ENCODE measurements around the gene ALPG.
"Not testable (repeated sequence)": the region's sequence is repeated elsewhere in the genome, so short reads cannot be mapped to it uniquely, and the experiment has no call there.

Gene ALPG

GRCh38 chr2:232405943-232406510, 617 bp upstream of the ALPG start:
- no peaks in the 10 kb centered on the region for H3K9me3 Mint-ChIP-seq
- no peak overlapping the region for H3K27ac Mint-ChIP-seq
- DNase-seq (no peak), ATAC-seq (no peak)
- no peaks in the 10 kb centered on the region for H3K4me1 Mint-ChIP-seq
- H3K4me3 Mint-ChIP-seq: no peak overlapping the region
- H3K27me3 Mint-ChIP-seq: peaks cover 14% of the 10 kb centered on the region

GRCh38 chr2:232407428-232408150, 945 bp downstream of the ALPG start:
- peaks cover 28% of the 10 kb centered on the region for H3K27me3 Mint-ChIP-seq

DNA sequence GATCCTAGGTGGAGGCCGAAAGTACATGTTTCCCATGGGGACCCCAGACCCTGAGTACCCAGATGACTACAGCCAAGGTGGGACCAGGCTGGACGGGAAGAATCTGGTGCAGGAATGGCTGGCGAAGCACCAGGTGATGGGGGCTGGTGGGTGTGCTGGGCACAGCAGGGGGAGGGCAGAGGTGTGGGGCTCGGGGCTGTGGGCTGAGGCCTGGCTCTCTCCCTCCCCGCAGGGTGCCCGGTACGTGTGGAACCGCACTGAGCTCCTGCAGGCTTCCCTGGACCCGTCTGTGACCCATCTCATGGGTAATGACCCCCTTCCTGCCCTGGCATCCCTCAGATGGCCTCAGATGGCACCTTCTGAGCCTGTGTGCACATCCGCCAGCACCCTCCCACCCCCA, 1.6 kb downstream of the ALPG start:
- H3K27ac Mint-ChIP-seq, ATAC-seq, H3K9me3 Mint-ChIP-seq, DNase-seq, H3K4me3 Mint-ChIP-seq: not testable (repeated sequence)
- peaks cover 35% of the 10 kb centered on the region for H3K27me3 Mint-ChIP-seq
- peaks cover 10% of the 10 kb centered on the region for H3K4me1 Mint-ChIP-seq

More at GRCh38 chr2:232407428-232408150, 945 bp downstream of the ALPG start:
- not testable (repeated sequence) for H3K9me3 Mint-ChIP-seq, H3K27ac Mint-ChIP-seq, ATAC-seq, DNase-seq, H3K4me3 Mint-ChIP-seq, H3K4me1 Mint-ChIP-seq

GRCh38 chr2:232409617-232410016, 3.0 kb downstream of the ALPG start:
- not testable (repeated sequence) for DNase-seq, H3K4me3 Mint-ChIP-seq, H3K9me3 Mint-ChIP-seq, H3K27ac Mint-ChIP-seq
- peak; percentile 62 for ATAC-seq
- H3K4me1 Mint-ChIP-seq: peaks cover 19% of the 10 kb centered on the region
- peaks cover 48% of the 10 kb centered on the region for H3K27me3 Mint-ChIP-seq

DNA sequence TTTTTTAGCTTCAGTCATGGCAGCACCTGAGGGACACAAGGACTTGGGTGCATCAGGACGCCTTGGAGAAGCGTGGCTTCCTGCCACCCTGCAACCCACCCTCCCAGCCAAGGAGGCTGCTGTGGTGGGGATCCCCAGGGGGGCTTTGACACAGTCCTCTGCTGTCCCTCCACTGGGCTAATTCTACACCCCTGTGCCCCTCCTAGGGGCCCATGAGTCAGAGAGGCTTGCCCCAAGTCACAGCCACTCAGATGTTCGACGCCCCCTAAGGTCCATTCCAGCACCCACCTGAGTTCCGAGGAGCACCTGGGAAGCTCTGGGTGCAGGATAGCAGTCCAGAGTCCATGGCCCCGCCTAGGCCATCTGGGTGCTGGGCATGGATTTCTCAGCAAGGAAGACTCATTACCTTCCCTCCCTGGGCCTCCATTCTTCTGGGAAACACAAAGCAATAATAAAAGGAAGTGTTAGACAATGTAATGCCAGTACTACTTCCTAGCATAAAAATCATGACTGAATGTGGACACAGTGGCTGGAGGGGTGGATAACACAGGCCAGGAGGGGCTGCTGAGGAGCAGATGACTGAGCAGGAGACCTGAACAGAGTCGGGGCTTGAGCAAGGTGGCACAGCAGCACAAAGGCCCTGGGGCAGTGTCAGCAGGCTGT, 3.7 kb downstream of the ALPG start:
- no peak for ATAC-seq
- no peak overlapping the region for H3K4me3 Mint-ChIP-seq
- no peaks in the 10 kb centered on the region for H3K9me3 Mint-ChIP-seq
- H3K27me3 Mint-ChIP-seq: peaks cover 55% of the 10 kb centered on the region
- DNase-seq: no peak
- H3K4me1 Mint-ChIP-seq: peaks cover 19% of the 10 kb centered on the region
- H3K27ac Mint-ChIP-seq: no peak overlapping the region

DNA sequence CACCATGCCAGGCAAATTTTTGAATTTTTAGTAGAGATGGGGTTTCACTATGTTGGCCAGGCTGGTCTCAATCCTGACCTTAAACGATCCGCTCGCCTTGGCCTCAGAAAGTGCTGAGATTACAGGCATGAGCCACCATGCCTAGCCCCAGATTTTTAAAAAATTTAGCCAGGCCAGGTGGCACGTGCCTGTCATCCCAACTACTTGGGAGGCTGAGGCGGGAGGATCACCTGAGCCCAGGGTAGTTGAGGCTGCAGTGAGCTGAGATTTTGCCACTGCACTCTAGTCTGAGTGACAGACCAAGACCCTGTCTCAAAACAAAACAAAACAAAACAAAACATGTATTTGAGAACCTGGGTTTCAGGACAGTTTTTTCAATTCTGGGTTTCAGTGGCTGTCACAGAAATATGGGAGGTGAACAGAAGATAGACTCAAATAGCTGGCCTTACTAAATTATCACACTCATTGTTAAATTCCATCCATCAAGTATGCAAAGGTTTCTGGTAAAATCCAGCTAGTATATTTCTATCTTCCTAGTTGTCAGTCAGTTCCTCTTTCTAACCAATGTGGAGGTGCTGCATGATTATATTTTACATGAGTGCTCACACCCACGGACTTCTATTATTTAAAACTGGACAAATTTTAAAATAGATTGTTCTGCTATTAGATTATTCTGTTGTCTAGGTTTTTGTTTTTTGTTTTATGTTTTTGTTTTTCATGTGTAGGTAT, 5.4 kb downstream of the ALPG start:
- Mint-ChIP-seq H3K4me1 (peaks cover 19% of the 10 kb centered on the region), H3K4me3 (no peak overlapping the region), H3K9me3 (no peaks in the 10 kb centered on the region), H3K27ac (no peak overlapping the region), H3K27me3 (peaks cover 69% of the 10 kb centered on the region)
- no peak for DNase-seq
- no peak for ATAC-seq

DNA sequence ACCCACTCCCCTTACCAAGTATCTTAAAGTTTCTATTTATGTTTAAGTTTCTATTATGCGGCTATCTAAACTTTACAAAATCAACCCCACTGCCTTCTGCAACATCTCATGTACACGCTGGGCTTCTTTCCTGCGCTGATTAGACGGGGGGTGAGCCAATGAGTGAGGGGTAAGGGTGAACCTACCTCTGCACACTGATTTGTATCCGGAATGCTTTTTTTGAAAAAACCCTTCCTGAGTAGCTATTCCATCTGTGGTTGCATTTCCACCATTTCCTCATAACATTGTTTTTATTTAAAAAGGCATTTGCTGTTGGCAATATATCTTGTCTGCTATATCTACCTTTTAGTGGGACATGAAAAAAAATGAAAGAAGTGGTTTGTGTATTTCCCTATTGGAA, 6.3 kb downstream of the ALPG start:
- Mint-ChIP-seq H3K27me3 (peaks cover 76% of the 10 kb centered on the region), H3K4me1 (peaks cover 19% of the 10 kb centered on the region), H3K9me3 (no peaks in the 10 kb centered on the region), H3K27ac (no peak overlapping the region), H3K4me3 (peak overlapping the region in 1 of 2 donors; percentile 51)
- ATAC-seq (no peak), DNase-seq (no peak)

DNA sequence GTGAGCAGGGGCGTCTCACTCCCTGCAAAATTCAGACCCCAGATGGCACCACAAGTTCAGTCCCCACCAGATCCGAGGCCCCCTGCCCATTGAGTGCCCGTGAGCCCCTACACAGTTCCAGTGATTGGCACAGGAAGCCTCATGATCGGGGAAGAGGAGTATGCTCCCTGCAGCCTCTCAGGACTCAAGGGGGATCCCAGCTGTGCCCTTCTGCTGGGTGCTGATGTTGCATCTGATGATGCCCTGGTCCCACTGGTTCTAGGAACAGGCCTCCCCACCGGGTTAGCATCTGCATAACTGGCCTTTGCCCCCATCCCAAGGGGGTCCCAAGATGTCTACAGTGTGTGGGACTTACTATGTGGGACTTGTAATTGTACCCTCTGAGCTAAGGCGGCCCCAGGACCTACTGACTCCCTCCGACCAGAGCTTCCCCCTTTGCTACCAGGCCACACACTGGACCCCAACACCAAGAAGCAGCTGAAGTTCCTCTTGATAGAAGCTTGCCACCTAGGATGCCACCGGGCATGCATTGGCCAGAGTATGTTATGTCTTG, 8.6 kb downstream of the ALPG start:
- no peak overlapping the region for H3K4me3 Mint-ChIP-seq
- no peaks in the 10 kb centered on the region for H3K9me3 Mint-ChIP-seq

DNA sequence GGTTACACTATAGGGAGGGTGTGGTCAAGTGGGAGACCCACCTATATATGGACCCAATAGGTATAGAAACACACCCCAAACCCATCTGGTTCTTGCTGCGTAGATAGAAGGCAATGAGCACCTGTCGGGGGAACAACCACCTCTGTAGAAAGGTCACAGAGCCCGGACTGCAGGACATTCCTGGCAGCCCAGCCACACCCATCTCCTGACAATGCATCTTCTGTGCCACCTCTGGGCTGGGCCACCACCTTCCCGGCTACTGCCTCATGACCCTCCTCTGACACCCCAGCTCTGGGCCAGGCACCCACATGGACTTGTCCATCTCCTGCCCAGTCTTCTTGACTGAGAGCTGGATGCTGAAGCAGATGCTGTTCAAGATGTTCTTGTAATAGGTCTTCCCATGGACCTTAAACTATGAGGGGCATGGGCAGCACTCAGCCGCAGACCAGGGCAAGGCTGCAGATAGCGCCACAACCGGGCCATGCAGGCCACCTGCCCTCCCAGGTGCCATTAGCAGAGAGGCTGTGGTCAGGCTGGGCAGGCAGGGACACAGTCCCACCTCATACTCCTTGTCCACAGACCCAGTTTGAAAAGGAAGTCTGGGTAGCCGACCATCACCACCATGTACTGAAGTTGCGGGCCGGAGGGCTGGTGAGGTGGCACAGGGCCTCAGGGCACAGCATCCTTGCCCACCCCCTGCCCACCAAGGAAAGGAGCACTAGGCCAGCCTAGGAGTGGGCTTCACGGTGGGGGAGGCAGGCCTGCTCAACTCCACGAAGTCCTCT, 9.3 kb downstream of the ALPG start:
- Mint-ChIP-seq H3K9me3 (no peaks in the 10 kb centered on the region), H3K27me3 (peaks cover 93% of the 10 kb centered on the region)

More for the DNA sequence above, 8.6 kb downstream of the ALPG start:
- DNase-seq (no peak), ATAC-seq (no peak)
- H3K27ac Mint-ChIP-seq: no peak overlapping the region
- H3K4me1 Mint-ChIP-seq: peaks cover 41% of the 10 kb centered on the region
- H3K27me3 Mint-ChIP-seq: peaks cover 93% of the 10 kb centered on the region

DNA sequence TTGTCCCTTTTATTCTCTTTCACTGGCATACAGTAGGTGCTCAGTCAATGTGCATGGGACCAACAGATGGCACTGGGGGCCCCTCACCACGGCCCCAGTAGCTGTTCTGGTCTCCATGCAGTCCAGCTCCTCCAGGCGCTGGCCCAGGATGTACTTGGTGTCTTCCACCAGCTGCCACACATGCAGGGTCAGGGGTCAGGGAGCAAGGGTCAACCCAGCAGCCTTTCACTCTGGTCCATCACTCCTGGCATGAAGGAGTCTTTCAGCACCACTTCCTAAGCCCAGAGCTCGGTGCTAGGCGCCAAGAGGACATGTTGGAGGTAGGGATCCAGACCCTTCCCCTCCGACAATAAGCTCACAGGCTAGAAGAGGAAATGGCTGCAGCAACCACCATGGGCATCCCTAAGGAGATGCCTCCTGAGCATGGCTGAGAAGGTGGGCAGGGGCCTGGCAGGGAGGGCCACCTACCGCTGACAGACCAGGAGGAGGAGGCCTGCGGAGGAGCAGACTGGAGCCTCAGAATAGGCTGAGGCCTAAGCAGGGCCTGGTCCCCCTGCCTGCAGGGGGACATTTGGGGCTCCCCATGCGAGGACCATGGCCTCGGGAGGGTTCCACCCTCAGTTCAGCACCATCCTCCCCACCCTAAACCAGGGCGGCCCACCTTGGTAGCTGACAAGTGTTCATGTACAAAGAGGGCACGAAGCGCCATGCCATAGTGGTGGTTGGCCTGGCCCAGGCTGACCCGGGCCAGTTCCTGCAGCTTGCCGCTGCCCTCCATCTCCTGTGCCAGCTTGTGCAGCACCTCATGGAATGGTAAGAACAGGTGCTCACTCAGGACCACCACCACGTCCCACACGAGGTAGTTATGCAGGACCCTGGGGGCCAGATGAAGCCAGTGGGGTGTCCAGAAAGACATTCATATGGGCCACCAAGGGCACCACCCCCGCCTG, 10.2 kb downstream of the ALPG start:
- no peak for DNase-seq
- ATAC-seq: no peak
- Mint-ChIP-seq H3K4me1 (peaks cover 48% of the 10 kb centered on the region), H3K9me3 (peaks cover 0 to 1% of the 10 kb centered on the region in 2 donors), H3K27ac (no peak overlapping the region), H3K27me3 (peaks cover 94% of the 10 kb centered on the region), H3K4me3 (no peak overlapping the region)

More for the DNA sequence above, 9.3 kb downstream of the ALPG start:
- no peak overlapping the region for H3K4me3 Mint-ChIP-seq
- H3K27ac Mint-ChIP-seq: no peak overlapping the region
- no peak for DNase-seq
- ATAC-seq: no peak
- peaks cover 46% of the 10 kb centered on the region for H3K4me1 Mint-ChIP-seq

GRCh38 chr2:232417489-232417888, 10.8 kb downstream of the ALPG start:
- Mint-ChIP-seq H3K4me3 (no peak overlapping the region), H3K4me1 (peaks cover 48% of the 10 kb centered on the region), H3K27me3 (peaks cover 94% of the 10 kb centered on the region), H3K9me3 (peaks cover 0 to 8% of the 10 kb centered on the region in 2 donors), H3K27ac (no peak overlapping the region)
- no peak for ATAC-seq
- DNase-seq: no peak

DNA sequence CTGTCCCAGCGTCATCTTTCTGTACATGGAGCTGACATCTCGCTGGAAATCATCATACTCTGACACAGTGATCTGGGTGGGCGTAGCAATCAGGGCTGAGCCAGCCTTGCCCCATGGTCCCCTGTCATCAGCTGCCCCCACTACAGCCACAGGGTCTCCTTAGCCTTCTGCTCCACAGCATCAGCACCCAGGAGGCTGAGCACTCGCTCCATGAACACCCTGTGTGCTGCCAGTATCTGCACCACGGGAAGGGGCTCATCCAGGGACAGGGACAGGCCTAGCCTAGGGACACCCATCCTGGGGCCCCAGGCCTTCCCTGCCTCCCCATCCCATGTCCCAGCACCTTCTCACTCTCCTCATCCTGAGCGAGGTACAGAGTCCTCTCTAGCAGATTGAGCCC, 11.4 kb downstream of the ALPG start:
- peaks cover 0 to 13% of the 10 kb centered on the region in 2 donors for H3K9me3 Mint-ChIP-seq
- no peak overlapping the region for H3K27ac Mint-ChIP-seq
- peak overlapping the region; percentile 23 to 70 for H3K4me3 Mint-ChIP-seq
- H3K27me3 Mint-ChIP-seq: peaks cover 94% of the 10 kb centered on the region
- H3K4me1 Mint-ChIP-seq: peaks cover 42% of the 10 kb centered on the region
- DNase-seq: no peak
- ATAC-seq: no peak

GRCh38 chr2:232418466-232419244, 12.0 kb downstream of the ALPG start:
- peak overlapping the region in 1 of 2 donors; percentile 59 for H3K27ac Mint-ChIP-seq
- peak; percentile 46 for ATAC-seq
- peak overlapping the region; percentile 79 to 84 for H3K4me3 Mint-ChIP-seq

More at GRCh38 chr2:232418466-232419244, 12.0 kb downstream of the ALPG start:
- Mint-ChIP-seq H3K4me1 (peaks cover 36% of the 10 kb centered on the region), H3K27me3 (peaks cover 88% of the 10 kb centered on the region), H3K9me3 (peaks cover 0 to 13% of the 10 kb centered on the region in 2 donors)
- peak in 1 of 2 donors; percentile 33 for DNase-seq

Data from stimulated activated naive CD8-positive, alpha-beta T cell treated with anti-CD3 and anti-CD28 coated beads, Interleukin-15, amount 100 ng/mL, for 72 hours (primary cell).